Fibroblast of upper back skin (primary cell): Measurements from ENCODE around the gene NHP2.
A peak's percentile ranks its signal among the peaks of the same experiment; 100 is the strongest.
"Not testable (repeated sequence)": the region's sequence is repeated elsewhere in the genome, so short reads cannot be mapped to it uniquely, and the experiment has no call there.

Source experiments
- DNase-seq: peaks from one replicate; pipeline ENCODE4 v3.0.0-alpha.2; 2013

Gene NHP2

DNA sequence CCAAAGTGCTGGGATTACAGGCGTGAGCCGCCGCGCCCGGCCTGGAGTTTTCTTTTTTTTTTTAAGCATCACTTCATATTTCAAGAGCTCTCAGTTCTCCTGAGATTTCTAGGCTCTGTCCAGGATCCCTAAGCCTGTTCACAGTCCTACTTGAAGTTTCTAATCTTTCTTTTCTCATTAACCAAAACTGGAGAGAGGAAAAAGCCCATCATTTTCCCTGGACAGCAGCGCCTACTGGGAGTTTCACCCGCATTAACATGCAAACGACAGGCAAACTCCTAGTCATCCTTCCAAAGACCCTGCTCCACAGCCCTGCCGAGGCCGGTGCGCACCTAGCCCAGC lies 23.5 kb downstream of the NHP2 start:
- peak; percentile 8 for DNase-seq

DNA sequence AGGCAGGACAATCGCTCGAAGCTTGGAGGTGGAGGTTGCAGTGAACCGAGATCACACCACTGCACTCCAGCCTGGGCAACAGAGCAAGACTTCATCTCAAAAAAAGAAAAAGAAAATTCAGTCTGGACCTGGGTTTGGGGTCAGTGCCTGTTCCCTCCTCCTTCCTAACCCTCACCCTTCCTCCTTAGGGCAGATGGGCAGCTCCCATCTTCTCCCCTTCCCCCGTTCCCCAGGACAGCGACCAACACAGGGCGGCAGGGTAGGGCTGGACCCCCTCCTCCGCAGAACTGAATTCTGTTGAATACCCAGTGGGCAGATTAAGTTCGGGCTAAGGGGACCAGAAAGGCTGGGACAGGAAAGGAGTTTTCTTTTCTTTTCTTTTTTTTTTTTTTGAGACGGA lies 24.4 kb downstream of the NHP2 start:
- no peak for DNase-seq

DNA sequence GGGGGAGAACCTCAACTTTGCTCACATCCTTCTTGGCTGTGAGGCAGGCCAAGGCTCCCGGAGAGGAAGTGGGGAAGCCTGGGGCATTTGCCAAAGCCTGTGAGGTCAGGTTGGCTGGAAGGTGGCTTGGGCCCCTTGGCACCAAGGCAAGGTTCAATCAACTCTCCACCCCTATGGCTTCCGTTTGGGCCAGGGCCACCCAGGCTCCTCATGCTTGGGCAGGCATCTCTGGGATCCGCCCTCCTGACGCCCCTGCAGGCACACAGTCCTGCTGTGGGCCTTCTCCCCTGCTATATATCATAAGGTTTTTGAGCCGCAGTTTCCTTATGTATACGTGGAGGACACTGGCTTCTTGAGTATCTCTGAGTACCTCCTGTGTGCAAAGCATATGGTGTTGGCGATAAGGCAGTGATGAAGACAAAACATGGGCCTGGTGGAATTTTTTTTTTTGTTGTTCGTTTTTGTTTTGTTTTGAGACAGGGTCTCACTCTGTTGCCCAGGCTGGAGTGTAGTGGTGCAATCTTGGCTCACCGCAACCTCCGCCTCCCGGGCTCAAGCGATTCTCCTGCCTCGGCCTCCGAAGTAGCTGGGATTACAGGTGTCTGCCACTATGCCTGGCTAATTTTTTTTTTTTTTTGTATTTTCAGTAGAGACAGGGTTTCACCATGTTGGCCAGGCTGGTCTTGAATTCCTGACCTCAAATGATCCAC lies 26.2 kb downstream of the NHP2 start:
- not testable (repeated sequence) for DNase-seq

DNA sequence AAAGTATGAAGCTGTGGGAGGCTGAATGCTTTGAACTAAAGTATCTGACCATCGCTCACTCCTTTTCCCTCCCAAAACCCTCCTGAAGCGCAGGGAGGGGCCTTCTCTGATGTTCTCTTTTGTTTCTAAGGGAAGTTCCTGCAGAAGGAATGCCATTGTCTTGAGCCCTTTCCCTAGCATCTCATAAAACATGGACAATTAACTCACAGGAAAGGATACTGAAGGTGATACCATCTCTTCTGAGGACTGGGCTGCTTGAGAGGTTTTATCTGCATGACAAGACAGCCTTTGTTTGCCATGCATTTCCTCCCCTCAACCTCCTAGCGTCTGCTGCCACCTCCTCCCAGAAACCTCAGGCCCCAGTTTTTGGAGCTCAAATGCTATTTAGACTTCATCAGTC lies 27.1 kb downstream of the NHP2 start:
- DNase-seq = no peak

DNA sequence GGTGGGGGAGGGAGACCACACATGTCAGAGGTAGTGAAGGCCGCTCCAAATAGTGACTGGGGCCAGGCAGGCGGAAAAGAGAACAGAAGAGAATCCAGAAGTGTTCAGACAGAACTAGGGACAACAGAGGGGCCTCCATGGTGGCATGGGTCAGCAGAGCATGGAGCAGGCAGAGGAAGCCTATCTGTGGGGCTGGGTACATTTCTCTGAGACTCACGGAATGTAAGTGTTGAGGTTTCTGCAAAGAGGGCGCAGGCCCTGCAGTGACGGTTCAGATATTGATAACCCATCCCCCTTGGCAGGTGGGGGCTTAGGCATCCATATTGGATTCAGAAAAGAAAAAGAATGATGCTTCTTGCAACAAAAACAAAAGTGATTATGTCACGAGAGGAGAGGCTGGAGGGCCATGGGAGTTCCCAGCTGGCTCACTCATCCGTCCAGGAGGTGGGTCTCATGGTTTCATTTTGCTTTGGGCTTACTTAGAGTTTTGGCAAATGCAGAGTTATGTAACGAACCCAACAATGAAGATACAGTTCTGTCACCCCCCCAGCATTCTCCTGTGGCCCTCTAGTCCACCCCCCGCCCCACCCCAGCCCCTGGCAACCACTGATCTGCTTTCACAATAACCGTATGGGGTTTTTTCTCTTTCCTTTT lies 28.3 kb downstream of the NHP2 start:
- DNase-seq = no peak

DNA sequence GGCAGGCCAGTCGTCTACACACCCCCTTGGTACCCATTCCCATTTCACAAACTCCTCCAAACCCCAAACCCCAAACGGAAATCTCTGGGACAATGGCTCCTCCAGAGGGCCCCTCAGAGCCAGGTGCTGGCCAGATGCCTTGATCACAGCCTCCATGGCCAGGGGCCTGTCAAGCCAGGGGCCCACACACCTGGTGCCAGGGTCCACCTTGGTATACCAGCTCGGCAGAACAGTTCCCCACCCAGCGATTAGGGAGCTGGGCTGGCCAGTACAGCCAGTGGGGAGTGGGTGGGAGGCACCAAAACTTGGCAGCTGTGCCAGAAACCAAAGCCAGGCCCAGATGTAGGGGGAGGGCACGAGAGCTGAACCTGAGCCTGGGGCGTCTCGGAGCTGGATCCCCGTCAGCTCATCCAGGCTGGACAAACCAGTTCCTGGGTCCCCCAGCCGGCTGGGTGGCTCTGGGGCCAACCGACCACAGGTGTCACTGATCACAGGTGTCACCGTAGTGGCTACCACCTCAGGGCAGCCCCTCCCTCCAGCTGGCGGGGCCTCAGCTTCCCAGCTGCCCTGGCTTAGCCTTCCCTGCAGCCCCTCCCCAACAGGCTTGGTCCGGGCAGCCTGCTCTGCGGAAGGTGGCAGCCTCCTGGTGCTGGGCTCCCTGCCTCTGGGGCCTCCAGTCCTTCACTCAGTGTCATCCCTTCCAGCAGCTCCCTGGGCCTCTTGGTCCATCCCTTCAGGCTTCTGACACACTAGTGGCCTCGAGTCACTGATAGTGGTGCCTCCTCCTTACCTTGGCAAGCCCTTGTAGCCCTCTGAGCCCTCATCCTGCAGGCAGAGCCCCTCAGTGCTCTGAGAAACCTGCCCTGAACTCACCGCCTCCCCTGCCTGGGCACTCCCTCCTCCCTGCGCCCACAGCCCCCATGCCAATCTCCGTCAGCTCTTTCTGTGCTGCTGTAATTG lies 29.4 kb downstream of the NHP2 start:
- no peak for DNase-seq

DNA sequence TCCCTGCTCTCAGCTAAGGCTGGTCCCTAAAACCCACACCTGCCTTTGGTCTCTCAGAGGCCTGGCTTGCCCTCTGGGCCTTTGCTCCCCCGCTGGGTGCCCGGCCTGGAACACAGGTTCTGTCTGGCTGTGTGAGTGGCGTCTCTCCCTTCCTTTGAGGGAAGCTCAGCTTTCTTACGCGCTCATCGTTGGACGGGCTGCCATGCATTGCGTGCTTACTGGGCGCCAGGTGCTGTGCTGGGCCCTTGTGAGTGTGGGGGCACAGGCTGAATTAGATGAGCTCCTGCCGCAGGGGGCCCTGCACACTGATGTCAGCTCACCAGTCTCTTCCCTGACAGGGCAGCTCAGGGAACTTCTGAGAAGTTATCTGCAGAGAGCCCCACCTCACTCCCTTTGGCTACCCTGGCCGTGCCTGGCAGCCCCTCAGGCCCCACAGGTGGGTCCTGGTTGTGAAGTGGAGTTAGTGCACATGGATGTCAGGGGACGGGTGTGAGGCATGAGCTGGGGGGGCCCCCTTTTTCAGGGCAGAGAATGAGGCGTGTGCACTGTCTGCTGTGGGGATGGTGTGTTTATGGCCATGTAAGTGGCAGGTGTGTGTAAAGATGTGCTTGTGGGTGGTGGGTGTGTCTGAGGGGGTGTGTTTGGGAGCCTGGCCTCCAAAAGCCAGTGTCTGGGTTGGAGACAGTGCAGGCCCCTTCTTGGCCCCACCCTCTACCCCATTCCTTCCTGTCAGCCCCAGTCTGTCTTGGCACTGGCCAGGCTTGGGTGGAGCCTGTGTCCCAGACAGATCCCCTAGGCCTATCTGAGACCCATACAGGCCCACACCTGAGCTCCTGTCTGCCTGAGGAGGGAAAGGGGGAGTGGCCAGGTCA lies 30.4 kb downstream of the NHP2 start:
- DNase-seq = no peak

DNA sequence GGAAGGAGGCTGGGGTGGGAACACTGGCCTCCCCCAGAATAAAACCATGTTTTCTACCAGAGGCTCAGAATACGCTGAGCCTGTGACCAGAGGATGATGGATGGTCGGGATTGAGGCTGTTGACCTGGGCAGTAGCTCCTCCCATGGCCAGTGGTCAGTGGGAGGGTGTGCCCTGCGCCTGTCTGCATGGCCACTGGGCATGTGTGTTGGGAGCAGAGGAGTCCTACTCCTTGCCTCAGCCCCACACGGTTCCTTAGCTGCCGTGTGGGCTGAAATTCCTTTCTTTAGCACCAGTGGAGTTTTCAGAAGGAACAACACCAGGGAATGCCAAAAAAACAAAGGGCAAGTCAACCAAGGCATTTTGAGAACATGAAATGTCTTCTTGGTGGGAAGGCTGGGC lies 31.3 kb downstream of the NHP2 start:
- no peak for DNase-seq

DNA sequence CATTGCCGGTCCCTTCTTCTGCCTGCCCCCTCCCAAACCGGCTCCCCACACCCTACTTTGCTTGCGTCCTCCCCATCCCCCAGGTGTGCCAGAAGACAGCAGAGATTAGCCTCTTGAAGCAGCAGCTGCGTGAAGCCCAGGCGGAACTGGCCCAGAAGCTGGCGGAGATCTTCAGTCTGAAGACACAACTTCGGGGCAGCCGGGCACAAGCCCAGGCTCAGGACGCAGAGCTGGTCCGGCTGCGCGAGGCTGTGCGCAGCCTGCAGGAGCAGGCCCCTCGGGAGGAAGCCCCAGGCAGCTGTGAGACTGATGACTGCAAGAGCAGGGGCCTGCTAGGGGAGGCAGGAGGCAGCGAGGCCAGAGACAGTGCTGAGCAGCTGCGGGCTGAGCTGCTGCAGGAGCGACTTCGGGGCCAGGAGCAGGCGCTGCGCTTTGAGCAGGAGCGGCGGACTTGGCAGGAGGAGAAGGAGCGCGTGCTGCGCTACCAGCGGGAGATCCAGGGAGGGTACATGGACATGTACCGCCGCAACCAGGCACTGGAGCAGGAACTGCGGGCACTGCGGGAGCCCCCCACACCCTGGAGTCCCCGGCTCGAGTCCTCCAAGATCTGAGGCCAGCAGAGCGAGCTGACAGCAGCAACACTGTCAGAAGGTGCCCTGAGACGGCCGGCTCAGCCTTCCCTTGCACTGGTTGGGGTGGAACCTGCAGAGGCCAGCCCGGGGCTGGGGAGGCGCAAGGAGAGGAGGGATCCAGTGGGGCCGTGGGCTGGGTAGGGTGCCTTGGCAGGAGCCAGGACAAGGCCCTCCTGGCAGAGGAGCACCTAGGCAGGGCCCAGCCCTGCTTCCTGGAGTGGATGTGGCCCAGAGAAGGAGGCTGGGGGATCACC lies 32.1 kb downstream of the NHP2 start:
- peak; percentile 19 for DNase-seq

DNA sequence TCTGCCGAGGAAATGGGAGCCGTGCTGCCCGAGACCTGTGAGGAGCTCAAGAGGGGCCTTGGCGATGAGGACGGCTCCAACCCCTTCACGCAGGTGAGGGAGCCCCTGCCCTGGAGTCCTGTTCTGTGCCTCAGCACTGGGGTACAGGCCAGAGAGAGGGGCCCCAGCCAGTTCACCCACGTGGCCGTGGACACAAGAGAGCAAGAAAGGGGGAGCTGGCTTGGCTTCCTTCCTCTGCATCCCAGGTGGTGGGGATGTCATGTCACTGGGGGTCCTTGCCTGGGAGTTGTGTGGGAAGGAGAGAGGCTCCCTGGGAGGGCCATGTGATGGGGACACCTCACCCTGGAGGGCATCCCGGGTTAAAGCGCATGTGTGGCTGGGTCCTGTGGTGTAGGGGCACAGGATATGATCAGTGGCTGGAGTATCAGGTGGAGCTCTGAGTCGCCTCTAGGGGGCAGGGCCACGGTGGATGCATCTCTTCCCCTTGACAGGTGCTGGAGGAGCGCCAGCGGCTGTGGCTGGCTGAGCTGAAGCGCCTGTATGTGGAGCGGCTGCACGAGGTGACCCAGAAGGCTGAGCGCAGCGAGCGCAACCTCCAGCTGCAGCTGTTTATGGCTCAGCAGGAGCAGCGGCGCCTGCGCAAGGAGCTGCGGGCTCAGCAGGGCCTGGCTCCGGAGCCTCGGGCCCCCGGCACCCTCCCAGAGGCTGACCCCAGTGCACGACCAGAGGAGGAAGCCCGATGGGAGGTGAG lies 32.9 kb downstream of the NHP2 start:
- peak; percentile 85 for DNase-seq

DNA sequence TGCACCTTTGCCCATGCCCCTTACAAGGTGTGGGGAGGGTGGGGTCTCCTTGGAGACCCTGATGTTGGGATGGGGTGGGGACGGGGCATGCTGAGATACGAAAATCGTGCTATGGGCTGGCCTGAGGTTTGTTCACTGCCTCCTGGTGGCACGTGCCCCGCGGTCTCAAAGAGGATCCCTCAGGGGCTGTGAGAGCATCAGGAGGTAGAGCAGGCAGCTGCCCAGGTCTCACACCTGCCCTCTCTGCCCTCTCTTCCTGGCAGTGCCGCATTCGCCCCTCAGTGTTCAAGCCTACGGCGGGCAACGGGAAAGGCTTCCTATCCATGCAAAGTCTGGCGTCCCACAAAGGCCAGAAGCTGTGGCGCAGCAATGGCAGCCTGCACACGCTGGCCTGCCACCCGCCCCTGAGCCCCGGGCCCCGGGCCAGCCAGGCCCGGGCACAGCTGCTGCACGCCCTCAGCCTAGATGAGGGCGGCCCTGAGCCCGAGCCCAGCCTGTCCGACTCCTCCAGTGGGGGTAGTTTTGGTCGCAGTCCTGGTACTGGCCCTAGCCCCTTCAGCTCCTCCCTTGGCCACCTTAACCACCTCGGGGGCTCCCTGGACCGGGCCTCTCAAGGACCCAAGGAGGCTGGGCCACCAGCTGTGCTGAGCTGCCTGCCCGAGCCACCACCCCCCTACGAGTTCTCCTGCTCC lies 33.6 kb downstream of the NHP2 start:
- no peak for DNase-seq

DNA sequence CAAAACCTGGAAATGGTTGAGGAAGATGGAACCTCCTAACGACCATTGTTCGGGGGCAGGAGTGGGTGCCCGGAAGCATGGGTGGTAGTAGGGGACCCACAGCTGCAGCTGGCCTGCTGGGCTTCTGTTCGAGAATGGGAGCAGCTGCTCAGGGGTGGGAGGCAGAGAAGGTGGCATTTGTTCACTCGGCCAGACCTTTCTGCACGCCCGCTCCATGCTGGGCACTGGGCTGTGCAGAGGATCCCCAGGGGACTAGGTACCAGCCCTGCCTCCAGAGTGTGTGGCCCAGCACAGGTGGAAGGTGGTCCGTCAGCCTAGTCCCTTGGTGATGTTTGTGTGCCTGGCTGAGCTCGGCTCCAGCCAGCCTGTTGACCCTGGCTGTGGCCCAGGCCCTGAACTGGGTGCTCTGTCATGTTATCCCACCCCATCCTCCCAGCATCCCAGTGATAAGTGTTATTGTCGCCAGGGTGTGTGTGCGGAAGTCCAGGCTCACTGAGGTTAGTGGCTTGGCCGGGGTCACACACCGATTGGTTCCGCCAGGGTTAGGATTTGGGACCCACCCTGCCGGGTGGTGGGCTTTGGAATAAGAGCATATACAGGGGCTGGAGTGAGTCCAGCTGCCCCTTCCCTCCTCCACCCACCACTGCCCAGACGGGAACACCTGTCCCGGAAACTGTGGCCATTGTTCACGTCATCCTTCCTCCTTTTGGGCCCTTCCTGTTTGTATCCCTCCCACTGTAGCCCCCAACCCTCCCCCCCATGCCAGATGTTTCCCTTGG lies 35.6 kb downstream of the NHP2 start:
- DNase-seq = no peak

DNA sequence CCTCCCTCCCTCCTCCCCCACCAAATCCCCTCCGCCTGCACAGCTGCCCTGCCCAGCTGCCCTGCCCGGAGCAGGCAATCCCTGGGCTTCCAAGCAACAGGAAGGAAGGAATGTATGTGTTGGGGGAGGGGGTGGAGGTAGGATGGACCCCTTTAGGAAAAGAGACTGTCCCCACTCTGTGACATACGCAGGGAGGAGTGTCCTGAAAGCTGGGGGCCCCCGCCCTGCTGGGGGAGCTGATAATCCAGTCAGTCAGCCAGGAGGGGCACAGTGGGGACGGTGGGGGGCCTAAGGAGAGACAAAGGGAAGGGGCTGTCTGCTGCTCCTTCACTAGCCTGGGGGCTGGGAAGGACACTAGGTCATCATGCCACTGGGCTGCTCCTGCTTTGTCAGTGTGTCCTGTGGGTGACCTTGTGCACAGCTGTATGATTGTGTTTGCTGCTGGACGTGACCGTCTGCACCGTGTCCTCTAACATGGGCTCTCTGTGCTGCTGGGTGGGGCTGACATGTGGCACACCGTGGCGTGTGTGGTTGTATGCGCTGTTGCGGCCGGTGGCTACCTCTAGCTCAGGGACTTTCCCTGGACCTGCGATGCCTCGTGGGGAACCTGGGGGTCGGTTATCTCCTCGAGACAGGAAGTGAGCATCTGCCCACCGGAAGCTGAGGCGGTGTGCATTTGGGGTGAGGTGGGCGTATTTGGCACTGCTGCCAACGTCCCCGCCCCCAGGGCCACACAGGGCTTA lies 37.4 kb downstream of the NHP2 start:
- DNase-seq = no peak

DNA sequence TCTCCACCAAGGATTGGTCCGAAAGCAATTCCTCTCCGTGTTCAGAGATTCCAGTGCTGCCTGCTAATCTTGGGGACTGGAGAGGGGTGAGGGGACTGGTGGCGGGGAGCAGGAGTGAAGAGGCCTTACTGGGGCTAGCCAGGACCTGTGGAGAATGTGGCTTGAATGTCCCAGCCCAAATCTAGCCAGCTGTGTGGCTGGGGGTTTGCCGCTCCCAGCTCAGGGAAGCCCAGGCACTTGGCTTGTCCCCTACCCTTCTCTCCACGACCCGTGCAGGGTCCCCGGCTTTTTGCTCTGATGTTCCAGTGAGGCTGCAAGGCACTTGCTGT lies 37.9 kb downstream of the NHP2 start:
- no peak for DNase-seq

DNA sequence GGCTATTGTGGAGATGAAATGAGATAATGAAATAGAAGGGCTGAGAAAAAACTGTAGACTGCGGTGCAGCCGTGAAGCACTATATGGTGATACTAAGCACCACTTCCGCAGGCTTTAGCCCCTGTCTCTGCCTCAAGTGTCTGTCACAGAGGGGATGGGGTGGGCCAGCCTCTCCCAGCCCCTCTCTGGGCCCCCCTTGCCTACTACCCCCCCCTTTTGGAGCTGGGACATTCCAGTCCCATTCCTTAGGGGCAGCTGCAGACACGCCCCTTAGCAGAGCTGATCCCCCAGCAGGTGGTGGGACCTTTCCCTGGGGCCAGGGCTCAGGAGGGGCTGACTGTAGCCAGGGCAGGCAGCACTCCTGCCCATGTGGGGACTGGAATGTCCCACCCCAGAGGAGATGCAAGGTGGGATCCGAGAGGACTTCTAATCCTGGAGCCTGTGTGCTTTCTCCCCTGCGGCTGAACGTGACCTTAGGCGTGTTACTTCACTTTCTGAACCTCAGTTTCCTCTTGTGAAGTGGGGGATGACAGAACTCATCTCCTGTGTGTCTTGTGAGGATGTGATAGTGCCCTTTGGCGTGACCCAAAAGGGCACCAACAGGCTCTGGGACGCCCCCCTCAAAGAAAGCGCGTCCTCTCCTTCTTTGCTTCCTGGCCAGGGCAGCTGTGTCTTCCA lies 38.4 kb downstream of the NHP2 start:
- no peak for DNase-seq

DNA sequence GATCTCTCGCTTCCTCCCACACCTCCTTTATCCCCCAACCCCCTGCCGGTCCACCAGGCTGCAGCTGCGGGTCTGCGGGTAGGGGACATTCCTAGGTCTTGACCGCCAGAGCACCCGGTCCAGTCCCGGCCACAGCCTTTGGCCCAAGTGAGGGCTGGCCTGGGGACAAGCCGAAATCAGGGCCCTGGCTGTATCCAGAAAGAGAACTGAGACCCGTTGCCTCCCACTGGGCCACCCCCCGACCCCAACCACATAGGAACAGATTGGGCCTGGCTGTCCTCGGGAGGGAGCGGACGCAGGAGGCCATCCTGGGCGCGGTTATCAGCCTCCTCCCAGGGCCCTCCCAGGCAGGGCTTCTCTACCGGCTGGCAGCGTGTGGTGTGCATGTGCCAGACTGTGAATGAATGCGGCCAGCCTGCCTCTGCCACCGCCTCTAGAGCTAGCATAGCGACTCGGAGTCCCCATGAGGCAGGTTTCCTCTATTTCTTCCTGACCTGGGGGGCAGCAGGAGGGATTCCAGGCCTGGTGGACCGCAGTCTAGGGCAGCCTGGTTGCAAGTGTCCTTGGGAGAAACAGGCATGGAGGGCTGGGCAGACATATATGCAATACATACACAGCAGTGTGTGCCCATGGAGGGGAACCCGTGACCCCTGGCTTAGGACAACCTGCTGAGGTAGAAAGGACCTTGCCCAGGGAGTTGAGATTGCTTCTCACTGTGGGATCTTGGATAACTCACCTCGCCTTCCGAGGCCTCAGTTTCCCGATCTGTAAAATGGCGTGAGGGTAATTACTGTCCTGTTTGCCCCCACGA lies 39.2 kb downstream of the NHP2 start:
- DNase-seq = no peak

DNA sequence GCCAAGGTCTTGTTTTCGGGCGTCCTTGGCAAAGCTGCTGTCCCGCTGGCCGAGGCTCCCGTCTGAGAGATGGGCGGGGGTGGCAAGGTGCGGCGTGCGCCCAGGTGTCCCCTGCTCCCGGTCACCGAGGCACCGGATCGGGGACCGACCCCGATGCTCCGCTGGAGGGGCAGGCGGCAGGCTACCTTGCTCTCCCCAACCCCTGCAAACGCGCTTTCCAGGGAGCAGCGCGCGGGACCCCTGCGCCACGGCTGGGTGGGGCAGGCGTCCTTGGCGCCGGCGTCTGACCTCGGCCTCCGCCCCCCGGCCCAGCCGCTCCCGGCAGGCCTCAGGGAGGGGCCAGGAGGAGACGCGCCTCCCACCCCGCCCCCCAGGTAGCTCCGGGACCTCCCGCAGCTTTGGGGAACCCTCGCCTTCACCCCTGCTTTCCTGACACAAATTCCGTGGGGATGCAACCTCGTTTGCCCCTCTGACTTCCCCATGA lies 39.8 kb downstream of the NHP2 start:
- DNase-seq = no peak
